HG03342 (cell line): ENCODE data around the gene RBP5.

Experiments used
- ATAC-seq: cut with Tn5 transposase; IDR thresholded peaks from one replicate; pipeline ENCODE4 v1.9.1; 2021; ENCODE audit warnings: mild to moderate bottlenecking, moderate library complexity; ENCODE audit not compliant: unreplicated experiment

The RBP5 gene

DNA sequence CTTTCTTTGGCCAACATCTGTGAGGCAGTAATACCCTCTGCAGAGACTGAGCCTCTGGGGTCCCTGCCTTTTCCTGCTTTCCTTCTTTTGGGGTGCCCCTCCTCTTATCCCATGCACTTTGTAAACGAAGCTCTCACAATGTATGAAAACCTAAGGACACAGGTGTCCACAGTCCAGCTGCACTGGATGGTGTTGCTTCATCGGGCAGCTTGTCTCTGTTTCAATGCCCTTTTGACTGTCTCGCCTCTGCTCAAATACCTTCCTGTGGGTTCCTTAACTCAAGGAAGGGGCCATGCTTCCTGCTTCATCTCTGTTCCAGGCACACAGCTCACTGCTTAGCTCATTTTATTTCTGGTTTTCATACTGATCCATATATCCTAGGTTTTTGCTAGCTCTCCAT, 26.1 kb downstream of the RBP5 start:
- ATAC-seq: no peak

DNA sequence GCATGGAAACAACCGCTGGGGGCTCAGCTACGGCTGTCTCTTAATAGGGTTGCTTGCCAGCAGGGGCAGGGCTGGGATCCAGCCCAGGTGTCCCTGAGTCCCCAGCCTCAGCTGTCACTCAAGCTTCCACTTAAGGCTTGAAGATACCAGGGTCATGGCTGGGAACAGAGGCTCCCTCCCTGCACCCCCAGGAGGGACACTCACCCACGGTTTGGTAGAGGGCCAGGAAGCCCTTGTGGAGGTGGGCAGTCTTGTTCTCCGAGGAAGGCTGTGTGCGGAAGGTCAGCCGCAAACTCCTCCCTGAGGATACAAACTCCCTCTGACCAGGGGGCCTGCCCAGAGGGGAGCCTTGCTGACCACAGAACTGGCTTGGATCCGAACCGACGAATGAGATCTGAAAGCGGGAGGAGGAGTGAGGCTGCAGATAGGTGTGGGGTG, 27.0 kb downstream of the RBP5 start:
- ATAC-seq: no peak

DNA sequence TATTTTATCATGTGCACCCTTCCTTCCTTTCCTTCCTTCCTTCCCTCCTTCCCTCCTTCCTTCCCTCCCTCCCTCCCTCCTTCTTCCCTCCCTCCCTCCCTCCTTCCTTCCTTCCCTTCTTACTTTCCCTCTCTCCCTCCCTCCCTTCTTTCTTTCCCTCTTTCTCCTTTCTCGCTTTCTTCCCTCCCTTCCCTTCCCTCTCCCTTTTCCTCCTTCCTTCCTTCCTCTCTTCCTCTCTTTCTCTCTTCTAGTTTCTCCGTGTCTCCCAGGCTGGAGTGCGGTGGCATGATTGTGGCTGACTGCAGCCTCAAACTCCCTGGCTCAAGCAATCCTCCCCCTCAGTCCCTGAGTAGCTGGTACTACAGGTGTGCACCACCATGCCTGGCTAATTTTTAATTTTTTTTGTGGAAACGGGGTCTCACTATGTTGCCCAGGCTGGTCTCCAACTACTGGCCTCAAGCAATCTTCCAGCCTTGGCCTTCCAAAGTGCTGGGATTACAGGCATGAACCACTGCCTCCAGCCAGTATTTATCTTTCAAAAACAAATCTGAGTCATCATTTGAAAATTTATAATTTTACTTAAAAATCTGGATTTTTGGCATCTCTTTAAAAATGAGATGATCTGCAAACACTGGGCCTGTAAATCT, 27.5 kb downstream of the RBP5 start:
- ATAC-seq: no peak

DNA sequence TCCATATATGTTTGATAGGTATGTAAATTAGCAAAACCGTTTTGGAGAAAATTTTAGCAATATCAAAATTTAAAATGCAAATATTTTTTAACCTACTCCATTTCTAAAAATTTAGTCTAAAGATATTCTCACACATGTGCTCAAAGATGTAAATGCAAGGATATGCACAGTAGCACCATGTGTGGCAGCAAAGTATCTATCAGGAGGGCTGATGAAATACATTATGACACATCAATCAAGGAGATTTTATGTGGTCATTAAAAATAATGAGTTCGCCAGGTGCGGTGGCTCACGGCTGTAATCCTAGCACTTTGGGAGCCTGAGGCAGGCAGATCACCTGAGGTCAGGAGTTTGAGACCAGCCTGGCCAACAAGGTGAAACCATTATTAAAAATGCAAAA, 28.4 kb downstream of the RBP5 start:
- ATAC-seq: no peak

DNA sequence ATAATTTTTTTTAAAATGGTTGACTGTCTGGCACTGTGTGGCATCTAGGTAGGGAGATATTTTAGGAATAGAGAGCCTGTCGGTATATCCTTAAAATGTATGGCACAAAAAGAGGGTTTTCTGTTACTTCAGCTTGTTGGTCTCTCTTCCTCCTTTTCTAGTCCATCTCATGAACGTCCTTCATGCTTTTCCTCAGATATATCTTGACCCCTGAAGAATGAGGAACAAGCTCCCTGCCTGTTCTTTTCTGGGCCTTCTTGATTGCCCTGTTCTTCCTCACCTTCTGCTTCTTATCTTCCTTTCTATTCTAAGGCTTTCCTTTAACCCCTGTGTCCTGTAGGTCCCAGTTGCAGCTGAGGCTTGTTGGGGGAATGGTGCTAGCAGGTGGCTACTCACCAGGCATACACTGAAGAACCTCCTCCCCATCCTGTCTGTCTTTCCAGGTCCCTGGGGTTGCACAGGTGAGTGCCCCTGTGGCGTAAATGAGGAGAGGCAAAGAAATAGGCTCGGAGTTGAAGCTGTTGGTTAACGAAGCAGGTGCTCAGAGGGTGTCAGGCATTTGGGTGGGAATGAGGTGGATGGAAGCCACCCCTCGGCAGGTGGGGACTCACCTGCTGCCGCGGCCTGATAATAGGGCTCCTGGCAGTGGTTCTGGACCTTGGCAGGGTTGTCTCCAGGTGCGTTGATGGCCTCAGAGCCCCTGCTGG, 29.2 kb downstream of the RBP5 start:
- no peak for ATAC-seq

DNA sequence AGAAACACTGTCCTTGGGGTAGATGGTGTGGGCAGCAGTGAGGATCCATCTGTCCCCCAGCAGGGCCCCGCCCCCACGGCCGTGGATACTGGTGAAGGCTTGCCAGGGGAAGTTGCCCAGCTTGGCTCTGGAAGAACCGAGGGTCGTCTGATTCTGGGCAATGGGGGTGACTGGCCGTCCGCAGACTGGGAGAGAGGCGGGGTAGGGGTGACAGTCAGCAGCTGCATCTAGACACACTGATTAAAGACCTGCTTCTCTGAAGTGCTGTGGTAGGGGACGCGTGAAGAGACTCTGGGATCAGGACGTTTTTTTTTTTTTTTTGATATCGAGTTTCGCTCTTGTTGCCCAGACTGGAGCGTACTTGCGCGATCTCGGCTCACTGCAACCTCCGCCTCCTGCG, 31.7 kb downstream of the RBP5 start:
- no peak for ATAC-seq

DNA sequence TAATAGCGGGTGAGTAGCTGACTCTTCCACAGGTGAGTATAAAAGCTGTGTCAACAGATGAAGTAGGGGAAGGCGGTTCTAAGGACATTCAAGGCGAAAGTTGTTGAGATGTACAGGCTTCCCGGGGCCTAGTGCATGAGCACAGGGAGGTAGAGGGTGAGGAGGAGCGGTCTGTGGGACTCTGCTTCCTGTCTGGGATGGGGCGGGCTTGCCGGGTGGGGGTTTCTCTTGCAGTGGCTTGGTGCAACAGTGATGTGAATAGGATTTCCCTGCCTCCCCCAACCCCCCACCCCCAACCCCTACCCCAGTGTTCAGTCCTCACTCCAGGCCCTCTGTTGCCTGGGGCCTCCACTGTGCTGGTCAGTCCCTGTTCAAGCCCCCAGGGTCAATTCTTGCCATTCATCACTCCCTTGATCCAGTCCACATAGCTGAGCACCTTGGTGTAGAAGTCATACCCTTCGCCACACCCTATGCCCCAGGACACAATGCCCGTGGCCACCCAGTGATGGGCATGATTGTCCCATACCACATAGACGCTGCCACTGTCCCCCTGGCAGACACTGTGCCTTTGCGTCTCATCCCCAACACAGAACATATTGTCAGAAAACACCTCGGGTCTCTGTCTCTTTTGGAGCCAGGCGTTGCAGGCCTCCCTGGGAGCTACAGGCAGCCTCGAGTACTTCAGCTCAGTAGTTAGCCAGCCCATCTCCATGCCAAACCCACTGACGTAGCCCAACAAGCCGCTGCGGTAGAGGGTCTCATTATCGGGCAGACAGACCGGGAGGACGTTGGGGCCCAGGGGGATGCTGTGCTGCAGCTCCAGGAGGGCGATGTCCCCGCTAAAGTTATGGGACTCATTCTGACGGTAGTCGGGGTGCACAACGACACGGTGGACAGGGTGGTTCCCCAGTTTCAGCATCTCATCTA, 32.4 kb downstream of the RBP5 start:
- ATAC-seq: no peak

DNA sequence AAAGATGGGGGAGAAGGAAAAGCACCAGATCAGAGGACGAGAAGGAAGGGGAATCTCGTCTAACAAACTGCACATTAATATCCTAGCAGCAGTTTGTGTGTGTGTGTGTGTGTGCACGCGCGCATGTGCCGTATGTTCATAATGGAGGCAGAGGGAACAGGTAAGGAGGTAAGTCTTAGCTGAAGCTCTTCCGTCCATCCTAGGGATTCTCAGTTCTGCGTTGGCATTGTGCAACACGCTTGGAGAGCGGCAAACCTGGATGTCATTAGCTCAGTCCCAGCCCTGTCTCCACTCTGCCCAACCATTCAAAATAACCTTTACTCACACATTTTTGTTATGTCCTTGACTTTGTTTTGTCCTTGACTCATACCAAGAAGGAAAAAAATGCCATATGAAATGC, 34.8 kb downstream of the RBP5 start:
- no peak for ATAC-seq

DNA sequence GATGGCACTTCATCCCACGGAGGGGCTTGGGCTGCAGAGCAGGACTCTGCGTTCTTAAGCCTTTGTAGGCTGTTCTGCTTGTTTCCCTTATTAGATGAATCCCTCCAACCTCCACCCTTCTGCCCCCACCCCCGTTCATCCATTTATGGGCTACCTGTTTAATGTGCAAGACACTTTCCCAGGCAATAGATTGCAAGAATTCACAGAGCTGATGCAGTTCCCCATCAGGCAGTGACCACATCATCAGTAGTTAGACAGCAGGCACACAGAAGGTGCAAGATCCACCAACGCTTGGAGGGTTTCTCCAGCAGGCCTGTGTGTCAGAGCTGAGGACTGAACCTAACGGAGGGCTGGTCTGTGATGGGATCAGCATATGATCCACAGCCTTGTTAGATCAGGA, 35.2 kb downstream of the RBP5 start:
- no peak for ATAC-seq

DNA sequence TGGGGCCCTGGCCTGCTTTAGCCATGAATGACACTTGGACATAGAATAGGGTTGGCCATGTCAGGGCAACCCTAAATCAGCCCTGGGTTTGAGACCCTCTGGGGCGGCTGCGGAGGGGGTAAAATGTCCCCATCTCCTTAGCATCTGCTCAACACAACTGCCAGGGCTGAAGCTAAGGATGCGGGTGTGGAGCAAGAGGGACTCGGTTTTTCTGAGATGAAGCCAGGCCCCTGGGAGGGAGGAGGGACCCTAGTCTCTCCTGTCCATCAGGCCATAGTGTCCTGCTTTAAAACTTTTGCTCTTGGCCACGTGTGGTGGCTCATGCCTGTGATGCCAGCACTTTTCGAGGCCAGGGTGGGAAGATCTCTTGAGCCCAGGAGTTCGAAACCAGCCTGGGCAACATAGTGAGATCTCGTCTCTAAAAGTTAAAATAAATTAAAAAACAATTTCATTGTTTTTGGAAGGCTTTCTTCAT, 35.7 kb downstream of the RBP5 start:
- no peak for ATAC-seq

DNA sequence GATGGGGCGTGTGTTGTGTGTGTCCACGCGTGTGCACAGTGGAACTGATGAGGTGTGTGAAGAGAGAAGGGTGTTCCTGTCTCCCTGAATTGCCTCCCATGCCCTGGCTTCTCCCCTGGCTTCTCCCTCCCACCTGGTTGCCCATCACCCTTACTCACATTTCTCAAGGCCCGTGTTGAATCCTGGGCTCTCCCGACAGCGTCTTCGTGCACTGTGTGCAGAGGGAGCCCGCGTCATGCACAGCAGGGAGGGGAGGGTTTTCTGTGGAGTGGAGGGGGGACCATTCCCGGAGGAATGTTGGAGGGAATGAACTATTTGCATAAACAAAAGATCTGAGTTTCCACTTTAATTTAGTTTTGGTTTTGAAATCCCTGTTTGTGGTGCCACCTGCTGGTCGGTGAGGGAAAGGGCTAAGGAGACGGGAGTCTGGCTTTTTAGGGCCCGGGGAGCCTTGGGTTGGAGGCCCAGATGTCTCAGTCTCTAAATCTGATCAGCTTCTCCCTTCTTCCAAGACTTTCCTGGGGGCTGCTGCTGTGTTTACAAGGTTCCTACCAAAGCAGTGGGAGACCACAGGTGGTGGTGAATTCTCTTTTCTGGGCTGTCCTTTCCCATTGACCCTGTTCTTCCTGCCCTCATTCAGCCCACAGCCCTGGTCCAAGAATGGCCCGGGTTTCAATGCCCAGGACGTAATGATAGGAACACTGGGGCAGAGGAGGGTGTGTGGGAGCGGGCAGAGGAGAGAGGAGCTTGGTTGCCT, 36.3 kb downstream of the RBP5 start, which contains the start of gene C1R:
C1R (minus strand) TSS at position 217 of the 757 bp plus-strand sequence; CDS start at position 160, 57 bp downstream.
- ATAC-seq: peak; percentile 49

DNA sequence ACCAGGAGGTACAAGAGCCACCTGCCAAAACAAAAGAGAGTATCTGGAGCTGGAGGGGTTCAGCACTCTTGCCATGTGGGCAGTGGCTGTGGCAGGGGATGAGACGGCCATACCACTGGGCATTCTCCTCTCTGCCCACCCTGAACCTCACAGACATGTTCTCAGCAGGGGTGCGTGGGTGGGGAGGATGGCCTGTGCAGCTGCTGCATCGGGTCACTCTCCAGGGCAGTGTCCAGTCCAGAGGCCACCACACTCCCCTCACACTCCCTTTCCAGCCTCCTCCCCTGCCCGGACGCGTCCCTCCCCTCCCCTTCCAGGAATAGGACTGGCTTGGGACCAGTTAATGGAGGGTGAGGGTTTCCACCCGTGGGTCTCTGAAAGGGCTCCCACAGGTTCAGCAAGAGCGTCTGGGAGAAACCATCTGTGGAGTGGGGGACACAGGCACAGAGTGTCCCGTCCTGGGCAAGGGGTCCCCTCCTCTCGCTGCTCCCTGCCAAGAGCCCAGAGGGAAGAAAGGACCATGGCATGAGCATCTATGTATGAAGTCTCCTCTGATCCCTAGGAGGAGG, 36.9 kb downstream of the RBP5 start:
- no peak for ATAC-seq

DNA sequence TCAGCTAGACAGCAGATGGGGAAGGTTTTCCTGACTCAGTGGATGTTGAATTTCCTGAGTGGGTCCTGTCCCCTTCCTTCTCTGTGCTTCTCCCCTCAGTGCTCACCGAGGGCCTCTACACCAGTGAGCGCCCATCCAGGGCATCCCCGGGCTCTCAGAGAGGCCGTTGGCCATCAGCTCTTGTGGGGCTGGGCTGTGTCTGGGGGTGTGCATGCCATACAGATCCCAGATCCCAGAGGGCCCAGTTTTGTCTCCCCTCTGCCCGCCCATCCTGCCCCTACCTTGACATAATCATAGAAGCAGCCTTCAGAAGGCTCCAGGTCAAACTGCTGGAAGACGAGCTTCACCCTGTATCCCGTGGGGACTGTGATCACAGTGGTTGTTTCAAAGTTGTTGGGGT, 37.5 kb downstream of the RBP5 start:
- no peak for ATAC-seq

DNA sequence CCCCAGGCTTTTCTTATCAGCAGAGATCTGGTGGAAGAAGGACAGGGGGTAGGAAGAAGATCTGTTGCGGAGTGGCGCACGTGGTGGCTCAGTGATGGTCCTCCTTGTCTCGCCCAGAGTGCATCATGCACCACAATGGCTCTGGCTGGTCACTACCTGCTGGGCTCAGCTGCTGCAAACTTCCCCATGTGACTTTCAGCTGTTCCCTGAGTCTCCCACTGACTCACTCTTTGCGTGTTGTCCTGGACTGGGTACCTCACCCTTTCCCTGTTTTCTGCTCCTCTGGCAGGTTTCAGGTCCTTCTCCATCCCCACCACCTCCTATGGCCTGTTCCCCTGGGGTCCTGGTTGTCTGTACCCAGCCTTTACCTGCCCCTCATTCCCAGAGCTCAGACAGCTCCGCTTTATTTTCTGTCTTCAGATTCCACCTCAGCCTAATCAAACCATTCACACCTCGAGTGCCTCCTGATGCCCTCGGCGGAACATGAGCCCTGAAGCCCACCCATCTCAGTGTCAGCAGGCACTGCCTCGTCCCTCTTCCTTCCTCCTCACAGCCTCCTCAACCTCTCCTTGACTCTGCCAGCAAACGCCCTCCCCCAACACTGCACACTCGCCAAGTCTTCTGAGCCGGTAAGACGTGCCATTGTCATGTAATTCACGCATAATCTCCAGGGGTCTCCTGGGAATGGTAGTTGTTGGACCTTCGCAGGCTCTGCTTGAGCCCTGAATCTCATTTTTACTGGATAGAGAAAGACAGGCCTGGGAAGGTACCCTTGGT, 38.3 kb downstream of the RBP5 start:
- ATAC-seq: no peak

DNA sequence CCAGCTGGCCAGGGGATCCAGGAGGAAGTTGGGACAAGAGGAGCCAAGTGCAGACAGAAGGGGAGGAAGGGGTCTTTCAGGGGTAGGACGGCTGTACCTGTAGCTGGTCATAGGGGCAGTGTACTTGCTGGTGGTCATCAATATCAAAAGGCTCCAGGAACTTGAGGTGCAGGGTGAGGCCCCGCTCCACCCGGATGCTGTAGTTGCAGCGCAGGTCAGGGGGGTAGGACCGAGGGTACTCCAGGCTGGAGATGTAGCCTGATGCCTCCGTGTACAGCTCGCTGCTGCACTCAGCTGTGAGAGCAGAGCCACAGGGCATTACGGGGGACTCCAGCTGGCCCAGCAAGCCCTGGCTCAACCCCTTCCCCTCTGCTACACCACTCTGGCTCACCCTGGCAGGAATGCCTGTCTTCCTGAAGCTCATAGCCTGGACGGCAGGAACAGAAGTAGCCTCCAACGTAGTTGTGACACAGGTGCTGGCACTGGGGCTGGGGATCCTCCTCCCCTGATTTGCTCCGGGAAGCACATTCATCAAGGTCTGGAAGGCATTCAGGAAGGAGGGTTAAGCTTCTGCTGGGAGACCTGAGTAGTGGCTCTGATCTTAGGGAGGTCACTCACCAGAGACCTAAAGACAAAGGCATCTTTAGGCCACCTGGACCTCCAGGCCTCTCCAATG, 39.4 kb downstream of the RBP5 start:
- no peak for ATAC-seq

DNA sequence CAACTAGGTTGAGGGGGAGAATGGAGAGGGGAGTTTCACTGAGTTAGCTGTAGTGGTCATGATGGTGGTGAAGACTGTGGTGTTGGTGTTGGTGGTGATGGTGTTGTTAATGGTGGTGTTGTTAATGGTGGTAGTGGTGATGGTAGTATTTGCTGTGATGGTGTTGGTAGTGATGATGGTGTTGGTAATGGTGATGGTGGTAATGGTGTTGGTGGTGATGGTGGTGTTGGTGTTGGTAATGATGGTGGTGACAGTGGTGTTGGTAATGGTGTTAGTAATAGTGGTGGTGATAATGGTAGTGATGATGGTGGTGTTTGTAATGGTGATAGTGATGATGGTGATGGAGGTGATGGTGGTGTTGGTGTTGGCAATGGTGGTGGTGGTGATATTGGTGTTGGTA, 45.6 kb downstream of the RBP5 start:
- no peak for ATAC-seq

DNA sequence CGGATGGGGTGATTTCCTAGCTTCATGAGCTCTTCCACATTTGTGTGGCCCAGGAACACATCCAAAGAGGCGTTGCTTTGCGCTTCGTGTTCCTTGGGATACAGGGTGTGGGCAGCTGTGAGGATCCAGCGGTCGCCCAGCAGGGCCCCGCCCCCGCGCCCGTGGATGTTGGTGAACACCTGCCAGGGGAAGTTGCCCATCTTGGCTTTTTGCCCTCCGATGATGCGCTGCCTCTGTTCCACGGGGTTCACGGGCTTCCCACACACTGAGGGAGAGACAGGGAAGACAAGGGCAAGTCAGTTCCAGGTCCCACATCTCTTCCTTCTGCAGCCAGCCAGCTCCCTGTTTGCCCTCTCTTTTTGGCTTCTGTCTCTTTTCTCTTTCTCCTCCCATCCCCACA, 47.7 kb downstream of the RBP5 start:
- no peak for ATAC-seq

DNA sequence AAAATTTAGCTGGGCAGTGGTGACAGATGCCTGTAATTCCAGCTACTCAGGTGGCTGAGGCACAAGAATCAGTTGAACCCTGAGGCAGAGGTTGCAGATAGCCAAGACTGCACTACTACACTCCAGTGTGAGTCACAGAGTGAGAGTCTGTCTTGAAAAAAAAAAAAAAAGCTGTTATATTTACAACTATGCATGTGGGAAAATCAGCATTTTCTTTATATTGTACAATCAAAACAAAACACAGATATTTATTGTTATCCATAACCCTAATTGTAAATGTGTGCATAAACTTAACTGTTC, 48.9 kb downstream of the RBP5 start:
- ATAC-seq: no peak

DNA sequence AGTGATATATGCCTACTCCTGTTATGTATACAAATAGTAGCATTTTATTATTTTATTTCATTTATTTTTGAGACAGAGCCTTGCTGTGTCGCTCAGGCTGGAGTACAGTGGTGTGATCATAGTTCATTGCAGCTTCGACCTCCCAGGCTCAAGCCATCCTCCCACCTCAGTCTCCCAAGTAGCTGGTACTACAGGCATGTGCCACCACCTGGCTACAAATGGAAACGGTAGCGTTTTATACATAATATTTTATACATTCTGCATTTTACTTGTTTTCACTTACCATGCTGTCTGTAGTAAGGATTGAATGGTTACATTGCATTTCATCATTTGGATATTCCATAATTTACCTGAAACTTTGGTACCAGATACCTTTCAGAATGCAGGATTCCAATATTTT, 50.5 kb downstream of the RBP5 start:
- ATAC-seq: no peak
